Astrocyte of the cerebellum (primary cell): ENCODE data around the gene MMP14.
A peak's percentile ranks its signal among the peaks of the same experiment; 100 is the strongest.
"Not testable (repeated sequence)": the region's sequence is repeated elsewhere in the genome, so short reads cannot be mapped to it uniquely, and the experiment has no call there.

Source experiments
- DNase-seq: peaks from one replicate; pipeline ENCODE4 v3.0.0-alpha.2; 2011; ENCODE audit warnings: low read depth
- H3K4me3 ChIP-seq: 2 replicates; pipeline ENCODE4 v1.5.1; 2011; ENCODE audit warnings: mild to moderate bottlenecking, low read depth, low read length, moderate library complexity
- in situ Hi-C: cut with HindIII; loops from 2 replicates; pipeline ENCODE4 v1.10.0; 2017; ENCODE audit warnings: low sequenced_read_pairs
- TF ChIP-seq, protein P1 (sequence below): IDR thresholded peaks from 2 replicates; pipeline ENCODE4 v1.5.1; 2012; ENCODE audit warnings: low read length, low read depth, moderate library complexity, mild to moderate bottlenecking; ENCODE audit errors: missing control alignments

The MMP14 gene

DNA sequence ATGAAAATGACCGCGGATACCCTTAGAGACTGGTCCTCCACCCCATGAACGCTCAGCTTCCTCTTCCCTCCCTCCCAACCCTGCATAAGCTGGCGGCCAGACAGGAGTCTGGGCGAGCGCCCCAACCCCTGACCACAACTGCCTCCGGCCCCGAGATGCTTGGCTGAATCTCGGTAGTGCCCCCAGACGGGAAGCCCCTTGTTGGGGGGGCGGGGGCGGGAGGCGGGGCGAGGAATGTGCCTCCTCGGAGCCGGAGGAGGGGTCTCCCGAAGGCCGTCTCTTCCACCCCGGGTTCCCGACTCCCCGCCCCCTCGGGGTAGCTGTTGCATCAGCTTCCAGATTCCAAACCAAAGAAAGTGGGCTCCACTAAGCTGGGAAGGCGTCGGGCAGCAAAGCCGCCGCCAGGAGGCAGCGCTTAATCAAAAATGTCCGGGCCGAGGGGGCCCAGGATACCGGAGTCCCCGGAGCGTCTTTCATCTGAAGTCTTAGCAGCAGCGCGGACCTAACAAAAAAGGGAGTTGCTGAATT is 13.8 kb upstream of the MMP14 start:
- H3K4me3 ChIP-seq: peak overlapping the region; percentile 20
- TF ChIP-seq, protein P1, sequence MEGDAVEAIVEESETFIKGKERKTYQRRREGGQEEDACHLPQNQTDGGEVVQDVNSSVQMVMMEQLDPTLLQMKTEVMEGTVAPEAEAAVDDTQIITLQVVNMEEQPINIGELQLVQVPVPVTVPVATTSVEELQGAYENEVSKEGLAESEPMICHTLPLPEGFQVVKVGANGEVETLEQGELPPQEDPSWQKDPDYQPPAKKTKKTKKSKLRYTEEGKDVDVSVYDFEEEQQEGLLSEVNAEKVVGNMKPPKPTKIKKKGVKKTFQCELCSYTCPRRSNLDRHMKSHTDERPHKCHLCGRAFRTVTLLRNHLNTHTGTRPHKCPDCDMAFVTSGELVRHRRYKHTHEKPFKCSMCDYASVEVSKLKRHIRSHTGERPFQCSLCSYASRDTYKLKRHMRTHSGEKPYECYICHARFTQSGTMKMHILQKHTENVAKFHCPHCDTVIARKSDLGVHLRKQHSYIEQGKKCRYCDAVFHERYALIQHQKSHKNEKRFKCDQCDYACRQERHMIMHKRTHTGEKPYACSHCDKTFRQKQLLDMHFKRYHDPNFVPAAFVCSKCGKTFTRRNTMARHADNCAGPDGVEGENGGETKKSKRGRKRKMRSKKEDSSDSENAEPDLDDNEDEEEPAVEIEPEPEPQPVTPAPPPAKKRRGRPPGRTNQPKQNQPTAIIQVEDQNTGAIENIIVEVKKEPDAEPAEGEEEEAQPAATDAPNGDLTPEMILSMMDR: peak; percentile 90
- peak; percentile 92 for DNase-seq
- in situ Hi-C loops: no loop called here

GRCh38 chr14:22824711-22825359 is 11.6 kb upstream of the MMP14 start:
- no peak overlapping the region for H3K4me3 ChIP-seq
- in situ Hi-C loops: no loop called here
- TF ChIP-seq, protein P1: no peak
- DNase-seq: peak; percentile 97

DNA sequence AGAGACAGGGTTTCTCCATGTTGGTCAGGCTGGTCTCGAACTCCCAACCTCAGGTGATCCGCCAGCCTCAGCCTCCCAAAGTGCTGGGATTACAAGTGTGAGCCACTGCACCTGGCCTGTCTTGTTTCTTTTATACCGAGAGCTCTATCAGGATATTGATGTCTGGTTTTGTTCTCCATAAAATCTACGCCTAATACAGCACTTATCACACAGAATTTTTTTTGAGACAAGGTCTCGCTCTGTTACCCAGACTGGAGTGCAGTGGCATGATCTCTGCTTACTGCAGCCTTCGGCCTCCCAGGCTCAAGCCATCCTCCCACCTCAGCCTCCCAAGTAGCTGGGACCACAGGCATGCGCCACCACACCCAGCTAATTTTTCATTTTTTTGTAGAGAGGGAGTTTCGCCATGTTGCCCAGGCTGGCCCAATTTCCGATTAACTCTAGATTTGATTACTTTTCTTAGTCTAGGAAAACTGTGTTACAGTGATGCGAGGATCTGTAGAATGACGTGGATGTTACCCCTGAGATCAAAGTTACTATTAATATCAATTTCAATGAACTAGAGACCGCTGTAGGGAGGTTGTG is 7.2 kb upstream of the MMP14 start:
- in situ Hi-C loops, DNase-seq: not testable (repeated sequence)
- peak overlapping the region; percentile 91 for H3K4me3 ChIP-seq

- TF ChIP-seq, protein P1: no peak
- in situ Hi-C loops: no loop called here
- H3K4me3 ChIP-seq: peak within 1 kb of the TSS; percentile 91
- peak; percentile 67 for DNase-seq
Observed at GRCh38 chr14:22829661-22830442, 6.5 kb upstream of the MMP14 start, which contains the start of gene MRPL52. Gene MRPL52 (plus strand): TSS chr14:22829887. CDS start chr14:22829913, 26 bp downstream.

DNA sequence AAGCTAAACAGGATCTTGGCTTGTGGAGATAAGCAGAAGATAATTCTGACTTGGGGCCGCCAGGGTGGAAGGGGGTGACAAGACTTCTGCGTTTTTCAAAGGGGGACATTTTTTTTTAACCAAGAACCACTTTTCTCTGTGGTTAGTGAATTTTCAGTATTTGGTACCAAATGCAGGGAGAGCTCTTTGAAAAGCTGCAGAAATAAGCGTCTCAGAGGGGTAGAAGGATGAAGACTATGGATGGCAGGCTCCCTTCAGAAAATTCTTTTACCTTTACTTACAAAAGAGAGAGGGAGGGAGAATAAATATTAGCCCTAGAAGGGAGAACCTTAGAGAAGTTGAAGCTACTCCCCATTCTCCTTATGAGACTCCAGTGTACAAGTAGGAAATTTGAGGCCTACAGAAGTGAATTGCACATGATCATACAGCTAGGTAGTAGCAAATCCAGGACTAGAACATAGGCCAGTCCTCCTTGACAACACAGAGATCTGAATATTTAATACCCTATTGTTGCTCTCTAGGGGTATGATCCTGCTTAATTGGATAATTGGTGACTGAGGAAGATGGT is 5.9 kb upstream of the MMP14 start:
- in situ Hi-C loops: no loop called here
- peak overlapping the region; percentile 91 for H3K4me3 ChIP-seq
- DNase-seq: no peak
- TF ChIP-seq, protein P1: no peak

DNA sequence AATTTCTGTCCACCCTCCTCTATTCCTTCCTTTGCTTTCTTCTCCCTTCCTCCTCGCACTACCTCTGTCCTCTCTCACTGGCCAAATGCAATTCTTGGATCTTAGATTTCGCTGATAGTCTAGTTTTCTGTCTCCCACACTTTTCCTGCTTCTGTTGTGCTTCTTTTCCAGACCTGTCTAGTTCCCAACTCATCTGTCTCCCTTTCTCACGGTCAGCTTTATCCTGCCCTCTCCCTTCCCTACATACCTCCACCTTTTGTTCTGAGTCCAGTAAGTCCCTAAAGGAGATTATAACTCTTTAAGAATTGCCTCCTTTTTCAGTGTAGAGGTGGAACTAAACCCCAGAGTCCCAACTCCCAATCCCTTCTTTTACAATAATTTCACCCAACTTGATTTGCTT is 880 bp upstream of the MMP14 start:
- in situ Hi-C loops: no loop called here
- DNase-seq: no peak
- TF ChIP-seq, protein P1: no peak
- H3K4me3 ChIP-seq: no peak overlapping the region
